Activated CD8-positive, alpha-beta memory T cell treated with anti-CD3 and anti-CD28 coated beads for 48 hours (primary cell): ENCODE data around the gene DRD5.
"Not testable (repeated sequence)": the region's sequence is repeated elsewhere in the genome, so short reads cannot be mapped to it uniquely, and the experiment has no call there.

ENCODE experiments used
- DNase-seq, 3 experiments: peaks; one replicate each; pipeline ENCODE4 v3.0.0-alpha.2; 2020; ENCODE audit warnings: low read depth in 2 of 3, low spot score in 2 of 3

Gene DRD5

DNA sequence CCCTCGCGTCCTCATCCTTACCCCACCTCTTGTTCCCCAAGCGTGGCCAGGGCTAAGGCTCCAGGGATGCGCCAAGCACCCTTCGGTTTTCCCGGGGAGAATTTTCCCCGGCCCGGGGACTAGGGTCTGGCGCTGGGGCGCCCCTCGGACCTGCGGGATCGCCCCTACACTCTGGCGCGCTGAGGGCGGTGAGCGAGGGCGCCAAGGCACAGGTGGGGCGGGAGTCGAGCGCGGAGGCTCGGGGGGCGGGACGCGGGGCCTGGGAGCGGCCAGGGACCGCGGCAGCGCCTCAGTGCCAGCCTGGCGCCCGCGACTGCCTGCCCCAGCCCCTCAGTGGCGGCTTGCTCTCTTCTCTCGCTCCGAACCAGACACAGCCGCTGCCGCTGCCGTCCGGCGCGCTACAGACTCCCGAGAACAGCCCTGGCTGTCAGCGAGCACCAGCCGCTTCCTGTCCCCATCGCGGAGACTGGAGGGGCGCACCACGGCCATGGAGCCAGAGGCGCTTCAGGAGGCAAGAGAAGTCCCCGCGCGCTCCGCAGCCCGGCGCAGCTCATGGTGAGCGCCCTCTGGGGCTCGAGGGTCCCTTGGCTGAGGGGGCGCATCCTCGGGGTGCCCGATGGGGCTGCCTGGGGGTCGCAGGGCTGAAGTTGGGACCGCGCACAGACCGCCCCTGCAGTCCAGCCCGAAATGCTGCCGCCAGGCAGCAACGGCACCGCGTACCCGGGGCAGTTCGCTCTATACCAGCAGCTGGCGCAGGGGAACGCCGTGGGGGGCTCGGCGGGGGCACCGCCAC, at the start of gene DRD5:
DRD5 (plus strand) TSS at position 292 of the 793 bp plus-strand sequence; CDS start at position 688, 396 bp downstream.
- no peak for DNase-seq

DNA sequence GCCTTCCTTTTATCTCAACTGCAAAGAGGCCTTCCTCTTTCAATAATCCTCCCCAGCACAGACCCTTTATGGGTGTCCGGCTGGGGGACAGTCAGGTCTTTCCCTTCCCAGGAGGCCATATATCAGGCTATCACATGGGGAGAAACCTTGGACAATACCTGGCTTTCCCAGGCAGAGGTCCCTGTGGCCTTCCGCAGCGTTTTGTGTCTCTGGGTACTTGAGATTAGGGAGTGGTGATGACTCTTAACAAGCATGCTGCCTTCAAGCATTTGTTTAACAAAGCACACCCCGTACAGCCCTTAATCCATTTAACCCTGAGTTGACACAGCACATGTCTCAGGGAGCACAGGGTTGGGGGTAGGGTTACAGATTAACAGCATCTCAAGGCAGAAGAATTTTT, 49.2 kb upstream of the DRD5 start:
- not testable (repeated sequence) for DNase-seq

DNA sequence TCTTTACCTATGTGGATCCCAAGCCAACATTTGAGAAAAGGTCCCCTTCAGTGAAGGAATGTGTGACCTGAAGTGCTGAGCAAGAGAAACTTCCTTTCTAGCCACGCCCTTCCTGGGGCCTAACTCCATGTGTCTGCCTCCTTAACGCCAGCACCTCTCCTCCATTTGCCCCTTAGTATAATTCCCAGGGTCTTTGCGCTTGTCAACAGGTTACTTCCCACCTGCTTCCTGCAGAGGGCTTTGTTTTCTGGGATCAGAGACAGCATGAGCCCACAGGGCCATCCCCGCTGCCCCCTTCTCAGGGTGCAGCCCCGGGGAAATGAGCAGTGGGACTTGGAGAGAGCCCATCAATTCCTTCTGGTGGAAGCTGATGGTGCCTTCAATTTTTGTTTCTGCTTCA, 45.9 kb upstream of the DRD5 start:
- DNase-seq = no peak

DNA sequence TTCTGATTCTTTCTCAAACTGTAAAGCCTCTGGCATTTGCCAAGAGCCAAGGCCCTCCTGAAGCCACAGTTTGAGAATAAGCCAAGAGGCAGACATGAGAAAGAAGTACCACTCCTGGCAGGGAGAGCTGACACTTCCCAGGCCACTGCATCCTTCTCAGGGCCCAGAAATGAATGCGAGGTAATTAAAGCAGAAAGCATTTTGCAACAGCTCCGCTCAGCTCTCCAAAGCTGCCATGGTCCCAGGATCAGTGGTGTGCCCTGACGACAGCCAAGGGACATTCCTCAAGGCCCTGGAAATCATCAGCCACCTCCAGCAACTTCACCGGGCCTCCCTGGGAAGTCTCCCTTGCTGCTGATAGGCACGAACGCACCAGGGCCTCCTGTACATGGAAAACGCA, 44.2 kb upstream of the DRD5 start:
- DNase-seq = not testable (repeated sequence)

DNA sequence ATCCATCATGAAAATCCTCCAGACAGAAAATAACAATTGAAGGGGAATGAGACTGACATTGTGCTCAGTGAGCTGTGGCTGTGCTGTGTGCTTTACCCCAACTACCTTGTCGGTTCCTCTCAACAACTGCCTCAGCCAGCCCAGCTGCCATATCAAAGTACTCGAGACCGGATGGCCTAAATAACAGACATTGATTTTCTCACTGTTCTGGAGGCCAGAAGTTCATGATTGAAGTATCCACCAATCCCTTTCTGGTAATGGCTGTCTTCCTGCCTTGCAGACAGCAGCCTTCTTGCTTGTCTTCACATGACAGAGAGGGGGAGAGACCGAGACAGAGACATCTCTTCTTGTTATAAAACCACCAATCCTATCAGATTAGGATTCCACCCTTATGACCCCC, 37.6 kb upstream of the DRD5 start:
- not testable (repeated sequence) for DNase-seq

DNA sequence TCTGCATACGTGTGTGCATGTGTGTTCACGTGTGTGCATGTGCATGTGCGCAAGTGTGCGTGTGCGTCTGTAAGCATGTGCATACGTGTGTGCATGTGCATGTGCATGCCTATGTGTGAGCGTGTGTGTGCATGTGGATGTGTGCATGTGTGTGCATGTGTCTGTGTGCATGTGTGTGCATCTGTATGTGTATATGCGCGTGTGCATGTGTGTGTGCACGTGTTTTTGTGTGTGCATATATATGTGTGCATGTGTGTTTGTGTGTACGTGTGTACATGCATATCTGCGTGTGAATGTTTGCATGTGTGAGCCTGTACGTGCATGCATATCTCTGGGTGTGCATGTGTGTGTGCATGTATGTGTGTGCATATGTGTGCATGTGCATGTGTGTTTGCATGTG, 35.7 kb upstream of the DRD5 start:
- no peak for DNase-seq

DNA sequence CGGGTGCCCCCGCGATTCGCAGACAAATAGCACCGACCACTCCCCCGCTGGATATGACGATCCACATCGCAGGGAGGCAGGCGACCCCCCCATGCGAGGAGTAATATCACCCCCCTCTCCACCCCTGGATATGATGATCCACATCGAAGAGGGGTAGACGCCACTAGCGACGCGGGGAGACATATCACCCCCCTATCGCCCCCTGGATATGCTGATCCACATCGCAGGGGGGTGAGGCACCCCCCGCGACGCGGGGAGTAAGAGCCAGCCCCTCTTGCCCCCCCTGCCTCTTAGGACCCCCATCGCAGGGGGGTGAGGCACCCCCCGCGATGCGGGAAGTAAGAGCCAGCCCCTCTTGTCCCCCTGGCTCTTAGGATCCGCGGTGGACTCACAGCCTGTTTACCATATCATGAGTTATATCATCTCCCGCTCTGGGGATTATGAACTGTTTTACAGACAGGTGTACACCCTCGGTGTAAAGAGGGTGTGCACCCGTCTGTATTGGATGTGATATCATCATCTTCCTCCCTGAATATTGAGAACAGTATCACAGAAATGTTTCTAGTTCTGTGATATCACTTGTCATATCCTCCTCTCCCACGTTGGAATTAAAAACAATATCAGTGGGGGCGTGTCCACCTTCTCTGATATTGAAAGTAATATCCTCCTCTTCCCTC, 22.7 kb upstream of the DRD5 start:
- DNase-seq = no peak

DNA sequence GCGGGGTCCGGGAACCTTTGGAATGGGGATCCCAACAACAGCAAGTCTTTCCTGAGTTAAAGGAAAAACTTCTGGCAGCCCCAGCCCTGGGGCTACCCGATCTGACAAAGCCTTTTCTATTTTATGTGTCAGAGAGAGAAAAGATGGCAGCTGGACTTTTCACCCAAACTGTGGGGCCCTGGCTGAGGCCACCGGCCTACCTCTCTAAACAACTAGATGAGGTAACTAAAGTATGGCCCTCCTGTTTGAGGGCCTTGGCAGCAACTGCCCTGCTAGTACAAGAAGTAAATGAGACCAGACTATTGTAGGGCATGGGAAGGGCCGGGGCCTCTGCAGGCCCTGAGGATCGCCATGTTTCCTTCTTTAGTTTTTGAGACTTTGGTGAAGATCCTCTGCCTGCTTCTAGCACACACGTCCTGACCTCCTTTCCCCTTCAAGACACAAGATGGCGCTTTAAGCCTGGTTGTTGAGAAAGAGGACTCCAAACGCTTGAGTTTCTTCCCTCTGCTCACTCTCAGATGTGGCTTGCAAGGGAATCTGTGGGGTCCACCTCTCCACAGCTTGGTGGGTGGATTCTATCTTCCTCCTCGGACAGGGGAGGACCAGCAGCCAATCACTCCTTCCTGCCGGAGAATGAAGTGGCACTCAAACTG, 18.5 kb upstream of the DRD5 start:
- DNase-seq = no peak

DNA sequence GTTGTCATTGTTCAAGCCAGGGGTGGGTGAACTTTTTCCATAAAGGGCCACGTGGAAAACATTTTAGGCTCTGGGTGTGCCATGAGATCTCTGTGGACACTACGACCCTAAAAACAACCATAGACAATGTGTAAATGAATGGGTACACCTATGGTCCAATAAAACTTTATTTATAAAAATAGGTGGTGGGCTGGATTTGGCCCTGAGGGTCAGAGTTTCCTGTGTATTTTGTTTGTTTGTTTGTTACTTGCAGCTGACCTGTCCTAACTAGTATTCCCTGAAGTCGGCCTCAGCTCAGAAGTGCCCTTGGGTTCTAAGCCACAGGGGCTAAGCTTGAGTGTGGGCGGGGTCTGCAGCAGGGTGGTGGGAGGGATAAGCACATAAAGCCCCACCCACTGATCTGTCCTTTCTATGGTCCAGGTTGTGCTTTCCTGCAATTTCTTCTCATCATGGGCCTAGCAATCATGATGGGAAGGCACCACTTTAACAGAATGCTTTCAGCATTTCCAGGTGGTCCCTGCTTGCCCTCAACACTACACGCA, 17.2 kb upstream of the DRD5 start:
- no peak for DNase-seq

DNA sequence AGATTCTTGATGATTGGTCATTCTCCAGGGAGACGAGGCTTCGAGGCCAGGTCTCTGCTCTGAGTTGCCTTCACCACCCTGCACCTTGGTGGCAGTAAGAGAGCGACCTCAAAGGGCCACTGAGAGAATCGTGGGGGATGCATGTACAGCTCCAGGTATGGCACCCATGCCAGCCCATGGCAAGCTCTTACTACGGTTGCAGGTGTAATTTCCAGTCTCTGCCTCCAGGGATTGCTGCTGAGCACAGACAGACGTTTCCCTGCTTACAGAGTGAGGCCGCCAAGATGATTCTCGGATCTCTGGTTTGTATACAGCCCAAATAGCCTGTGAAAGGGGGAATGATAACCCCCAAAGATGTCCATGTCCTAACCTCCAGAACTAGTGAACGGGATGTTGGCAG, 16.3 kb upstream of the DRD5 start:
- no peak for DNase-seq

DNA sequence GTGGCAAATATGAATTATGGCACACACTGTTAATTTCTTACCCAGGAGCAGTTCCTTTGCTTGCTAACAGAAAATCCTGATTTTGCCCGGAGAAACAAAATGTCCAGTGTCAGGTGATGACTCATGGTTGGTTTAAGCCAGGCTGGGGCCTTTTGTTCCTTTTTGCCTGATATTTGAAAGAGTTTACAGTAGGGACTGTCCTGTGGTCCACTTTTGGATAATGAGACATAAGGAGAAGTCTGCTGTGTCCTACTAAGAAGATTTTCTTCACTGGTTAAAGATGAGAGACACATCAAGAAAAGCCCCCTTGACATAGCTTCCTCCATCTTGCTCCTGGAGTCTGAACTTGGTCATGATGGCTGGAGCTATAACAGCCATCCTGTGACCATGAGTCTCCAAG, 12.1 kb upstream of the DRD5 start:
- no peak for DNase-seq

DNA sequence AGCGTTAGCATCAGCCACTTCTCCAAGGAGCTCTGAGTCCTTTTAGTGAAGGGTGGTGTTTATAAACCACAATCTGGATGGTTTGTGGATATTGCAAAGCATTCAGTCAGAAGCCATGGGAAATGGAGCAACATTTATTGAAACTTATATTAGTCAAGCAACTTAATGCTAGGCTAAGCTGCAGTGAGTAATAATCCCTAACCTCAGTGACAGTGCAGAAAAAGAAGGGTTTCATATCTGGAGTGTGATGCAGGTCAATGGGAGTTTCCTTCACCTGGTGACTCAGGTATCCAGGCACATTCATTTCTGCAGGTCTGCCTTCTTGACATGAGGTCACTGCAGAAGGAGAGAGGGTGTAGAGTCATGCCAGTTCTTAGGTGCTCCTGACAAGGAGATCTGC, 10.4 kb upstream of the DRD5 start:
- no peak for DNase-seq

DNA sequence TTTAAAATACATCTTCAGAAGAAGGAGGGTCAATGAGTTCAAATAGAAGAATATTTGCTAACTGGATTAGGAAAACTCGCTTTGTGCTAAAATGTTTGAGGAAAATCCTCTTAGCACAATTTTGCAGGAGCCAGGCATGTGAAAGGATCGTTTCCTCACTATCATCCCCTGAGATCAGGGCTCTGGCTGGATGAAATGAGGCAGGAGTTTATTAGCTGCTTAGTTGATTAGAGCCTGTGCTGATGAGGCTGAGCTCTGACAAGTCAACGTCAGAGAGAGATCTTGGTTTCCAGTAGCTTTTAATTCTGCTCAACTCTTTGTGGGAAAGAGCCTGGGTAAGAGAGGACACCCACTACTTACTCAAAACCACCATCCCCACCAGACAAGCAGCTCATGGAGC, 8.0 kb upstream of the DRD5 start:
- no peak for DNase-seq

DNA sequence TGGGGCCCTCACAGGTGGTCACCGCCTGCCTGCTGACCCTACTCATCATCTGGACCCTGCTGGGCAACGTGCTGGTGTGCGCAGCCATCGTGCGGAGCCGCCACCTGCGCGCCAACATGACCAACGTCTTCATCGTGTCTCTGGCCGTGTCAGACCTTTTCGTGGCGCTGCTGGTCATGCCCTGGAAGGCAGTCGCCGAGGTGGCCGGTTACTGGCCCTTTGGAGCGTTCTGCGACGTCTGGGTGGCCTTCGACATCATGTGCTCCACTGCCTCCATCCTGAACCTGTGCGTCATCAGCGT, 652 bp downstream of the DRD5 start:
- DNase-seq = no peak

DNA sequence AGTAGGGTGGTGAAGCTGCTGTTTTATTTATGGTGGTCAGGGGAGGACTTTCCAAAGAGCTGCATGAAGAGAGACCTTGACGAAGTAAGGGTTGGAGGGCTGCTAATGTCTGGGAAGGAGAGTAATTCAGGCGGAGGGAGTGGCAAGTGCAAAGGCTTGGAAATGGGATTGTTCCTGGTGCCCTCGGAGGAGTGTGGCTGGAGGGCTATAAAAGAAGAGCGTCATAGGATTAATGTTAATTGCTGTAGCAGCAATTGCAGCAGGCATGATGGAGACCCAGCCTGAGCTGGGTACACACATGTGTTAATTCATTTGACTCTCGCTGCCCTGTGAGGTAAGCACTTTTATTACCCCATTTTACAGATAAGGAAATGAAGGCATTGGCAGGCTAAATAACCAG, 4.5 kb downstream of the DRD5 start:
- not testable (repeated sequence) for DNase-seq

DNA sequence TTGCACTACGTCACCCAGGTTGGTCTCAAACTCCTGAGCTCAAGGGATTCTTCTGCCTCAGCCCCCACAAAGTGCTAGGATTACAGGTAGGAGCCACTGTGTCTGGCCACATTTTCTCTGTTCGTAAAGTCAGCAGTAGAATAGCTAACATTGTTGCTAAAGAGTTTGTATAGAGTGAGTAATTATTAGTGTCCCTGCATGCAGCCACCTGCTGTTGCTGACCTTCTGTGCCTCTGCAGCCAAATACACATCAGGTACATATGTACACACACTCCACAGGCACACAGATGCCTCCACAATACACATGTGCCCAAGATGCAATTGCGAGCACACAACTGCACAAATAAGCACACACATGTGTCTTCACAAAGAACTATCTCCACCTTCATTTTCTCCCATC, 10.9 kb downstream of the DRD5 start:
- no peak for DNase-seq

DNA sequence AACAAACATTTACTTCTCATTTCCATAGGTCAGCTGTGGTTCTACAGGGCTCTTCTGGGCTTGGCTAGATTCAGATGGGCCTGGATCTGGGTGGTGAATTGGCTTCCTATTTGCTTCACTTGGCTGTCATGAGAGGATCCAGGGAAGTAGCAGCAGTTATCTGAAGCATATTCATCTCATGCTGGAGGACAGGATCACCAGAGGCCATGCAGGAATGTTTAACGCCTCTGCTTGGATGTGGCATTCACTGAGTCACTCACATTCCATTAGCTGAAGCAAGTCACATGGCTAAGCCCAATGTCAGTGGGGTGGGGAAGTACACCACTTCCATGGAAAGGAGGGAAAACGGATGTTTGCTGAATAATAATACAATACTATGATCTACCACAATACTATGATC, 15.2 kb downstream of the DRD5 start:
- not testable (repeated sequence) for DNase-seq

DNA sequence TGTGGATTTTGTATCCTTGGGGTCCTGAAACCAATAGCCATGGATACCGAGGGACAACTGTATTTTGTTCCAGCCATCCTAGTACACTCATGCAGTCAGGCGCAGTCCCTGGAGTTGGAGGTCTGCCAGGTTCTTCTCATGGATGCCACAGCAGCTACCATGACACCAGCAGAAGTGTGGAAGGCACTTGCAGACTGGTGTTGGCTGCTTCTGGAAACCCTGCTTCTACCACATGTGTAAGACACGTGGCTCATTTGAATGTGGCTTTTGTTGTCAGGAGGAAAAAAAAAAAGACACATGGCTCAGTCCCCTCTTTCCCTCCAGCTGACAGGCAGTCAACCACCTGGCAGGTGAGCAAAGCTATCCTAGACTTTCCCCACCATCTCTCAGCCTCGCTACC, 19.4 kb downstream of the DRD5 start:
- DNase-seq = no peak

DNA sequence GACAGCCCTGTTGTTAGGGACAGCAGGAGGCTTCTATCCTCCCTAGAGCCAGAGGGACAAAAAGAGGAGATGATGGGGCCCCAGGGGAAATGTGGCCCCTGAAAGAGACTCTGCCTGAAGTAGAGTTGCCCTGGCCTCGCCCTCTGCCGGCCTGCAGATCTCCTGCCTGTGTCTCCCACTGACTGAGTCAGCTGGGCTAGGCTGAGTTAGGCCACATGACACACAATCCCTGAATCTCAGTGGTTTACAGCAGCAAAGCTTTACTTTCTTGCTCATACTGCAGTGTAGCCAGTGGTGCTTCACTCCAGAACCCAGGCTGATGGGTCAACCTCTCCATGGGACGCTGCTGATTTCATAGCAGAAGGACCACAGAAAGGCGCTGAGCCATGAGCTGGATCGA, 23.5 kb downstream of the DRD5 start:
- no peak for DNase-seq

DNA sequence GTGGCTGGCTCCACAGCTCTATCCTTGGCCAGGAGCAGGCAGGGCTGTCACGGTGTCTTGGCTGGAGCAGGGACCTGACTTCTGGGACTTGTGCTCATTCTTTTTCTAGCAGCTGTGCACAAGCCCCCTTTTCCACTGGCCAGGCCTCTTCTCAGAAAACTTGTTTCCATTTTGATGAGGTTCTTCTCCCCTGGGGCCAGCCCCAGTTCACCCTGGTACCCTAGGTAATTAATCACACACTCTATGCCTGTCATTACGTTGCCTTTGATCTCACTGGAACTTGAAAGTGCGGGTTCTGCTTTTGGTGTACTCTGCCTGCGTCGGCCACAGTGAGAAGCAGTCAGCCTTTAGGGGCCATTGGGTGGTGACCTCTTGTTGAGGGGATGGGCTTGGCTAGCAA, 26.6 kb downstream of the DRD5 start:
- DNase-seq = no peak

DNA sequence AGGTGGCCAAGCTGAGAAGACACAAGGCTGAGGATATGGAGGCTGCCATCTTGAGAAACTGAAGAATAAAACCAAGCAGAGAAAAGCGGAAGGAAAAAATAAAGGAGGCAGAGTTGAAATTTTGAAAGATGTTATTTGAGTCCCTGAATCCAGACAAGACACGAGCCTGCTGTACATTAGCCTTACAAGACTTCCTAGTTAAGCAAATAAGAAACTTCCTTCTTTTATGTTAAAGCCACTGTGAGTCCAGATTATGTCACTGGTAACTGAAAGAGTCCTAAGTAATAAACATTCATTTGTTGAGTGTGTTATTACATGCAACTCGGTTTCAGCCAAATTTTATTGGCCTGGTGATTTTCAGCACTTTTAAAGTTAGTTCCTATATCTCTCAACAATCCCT, 30.4 kb downstream of the DRD5 start:
- no peak for DNase-seq
